HEK293T (cell line): ENCODE data around the gene PHKA1.
A peak's percentile ranks its signal among the peaks of the same experiment; 100 is the strongest.
"Not testable (repeated sequence)": the region's sequence is repeated elsewhere in the genome, so short reads cannot be mapped to it uniquely, and the experiment has no call there.

ENCODE experiments used
- CTCF ChIA-PET: fragments of 350-600 bp; formaldehyde crosslinking; extraction: SDS; loops from one replicate; lab custom pipeline; 2021; ENCODE audit warnings: antibody characterized with exemption, inconsistent platforms; lab: Yijun Ruan, JAX
- POLR2A ChIA-PET: fragments of 350-600 bp; formaldehyde crosslinking; extraction: SDS; loops from one replicate; lab custom pipeline; 2020; ENCODE audit warnings: antibody characterized with exemption, inconsistent platforms; lab: Yijun Ruan, JAX
- DNase-seq: peaks from one replicate; pipeline ENCODE4 v3.0.0; 2012; ENCODE audit warnings: mixed read lengths; ENCODE audit errors: extremely low spot score
- ARNT ChIP-seq: fragments of 450-650 bp; IDR thresholded peaks from 2 replicates; pipeline ENCODE4 v1.6.1; 2017; ENCODE audit warnings: mild to moderate bottlenecking
- BHLHE40 ChIP-seq: fragments of 450-650 bp; IDR thresholded peaks from 2 replicates; pipeline ENCODE4 v1.6.1; 2016; ENCODE audit warnings: mild to moderate bottlenecking, moderate library complexity, borderline replicate concordance
- CTBP1 ChIP-seq: fragments of 450-650 bp; IDR thresholded peaks from 2 replicates; pipeline ENCODE4 v1.6.1; 2016; ENCODE audit warnings: borderline replicate concordance
- ELF4 ChIP-seq: fragments of 450-650 bp; IDR thresholded peaks from 2 replicates; pipeline ENCODE4 v1.6.1; 2017; ENCODE audit warnings: antibody characterized with exemption
- FOXA1 ChIP-seq: fragments of 450-650 bp; IDR thresholded peaks from 2 replicates; pipeline ENCODE4 v1.6.1; 2016; ENCODE audit warnings: mild to moderate bottlenecking
- FOXK2 ChIP-seq: fragments of 450-650 bp; IDR thresholded peaks from 2 replicates; pipeline ENCODE4 v1.6.1; 2016; ENCODE audit warnings: mild to moderate bottlenecking
- FOXM1 ChIP-seq: fragments of 450-650 bp; IDR thresholded peaks from 2 replicates; pipeline ENCODE4 v1.6.1; 2017; ENCODE audit warnings: mild to moderate bottlenecking, borderline replicate concordance
- HDGF ChIP-seq: fragments of 450-650 bp; IDR thresholded peaks from 2 replicates; pipeline ENCODE4 v1.6.1; 2017; ENCODE audit warnings: antibody characterized with exemption, borderline replicate concordance
- L3MBTL2 ChIP-seq: fragments of 450-650 bp; conservative IDR thresholded peaks from 2 replicates; pipeline ENCODE4 v1.6.1; 2016; ENCODE audit warnings: mild to moderate bottlenecking
- LEF1 ChIP-seq: fragments of 450-650 bp; IDR thresholded peaks from 2 replicates; pipeline ENCODE4 v1.6.1; 2017; ENCODE audit warnings: mild to moderate bottlenecking, borderline replicate concordance
- NFRKB ChIP-seq: fragments of 450-650 bp; IDR thresholded peaks from 2 replicates; pipeline ENCODE4 v1.6.1; 2016; ENCODE audit warnings: mild to moderate bottlenecking, moderate library complexity
- PKNOX1 ChIP-seq: fragments of 450-650 bp; IDR thresholded peaks from 2 replicates; pipeline ENCODE4 v1.6.1; 2016
- SP1 ChIP-seq: fragments of 450-650 bp; IDR thresholded peaks from 2 replicates; pipeline ENCODE4 v1.6.1; 2017
- SUZ12 ChIP-seq: fragments of 450-650 bp; IDR thresholded peaks from 2 replicates; pipeline ENCODE4 v1.6.1; 2016; ENCODE audit warnings: mild to moderate bottlenecking
- TARDBP ChIP-seq: fragments of 450-650 bp; IDR thresholded peaks from 2 replicates; pipeline ENCODE4 v1.6.1; 2016
- ZNF384 ChIP-seq: fragments of 450-650 bp; IDR thresholded peaks from 2 replicates; pipeline ENCODE4 v1.6.1; 2016

PHKA1 gene

DNA sequence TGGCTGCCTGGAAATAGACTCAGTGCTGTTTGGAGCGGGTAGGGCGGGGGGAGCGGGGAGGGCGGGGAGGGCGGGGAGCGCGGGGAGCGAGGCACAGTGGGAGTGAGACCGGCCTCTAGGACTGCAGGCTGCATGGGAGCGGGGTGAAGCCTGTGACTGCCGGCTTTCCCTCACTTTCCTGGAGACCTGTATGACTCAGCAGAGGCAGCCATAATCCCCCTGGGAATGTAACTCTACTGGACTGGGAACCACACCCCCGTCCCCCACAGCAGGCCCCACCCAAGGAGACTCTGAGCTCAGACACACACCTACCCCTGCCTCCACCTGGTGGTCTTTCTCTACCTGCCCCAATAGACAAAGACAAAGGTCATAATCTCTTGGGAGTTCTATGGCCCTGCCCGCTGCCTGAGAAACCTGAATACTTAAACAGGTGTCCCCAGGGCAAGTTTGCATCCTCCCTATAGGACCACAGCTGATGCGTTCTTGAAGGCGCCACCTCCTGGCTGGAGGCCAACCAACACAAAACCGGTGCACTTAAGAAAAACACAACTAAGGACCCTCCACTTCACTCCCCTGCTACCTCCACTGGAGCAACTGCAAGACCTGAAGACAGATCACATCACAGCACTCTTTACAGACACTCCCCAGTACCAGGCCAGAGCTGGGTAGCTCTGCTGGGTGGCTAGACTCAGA lies 159.5 kb downstream of the PHKA1 start:
- CTCF ChIA-PET: interaction anchor here (1.2 to 1.8 kb wide), 3 partner anchors 15 to 307 kb away, joined by 3 to 7 read pairs (median 3); no protein-coding TSS in a partner anchor
- TF ChIP-seq FOXK2 (no peak), CTBP1 (no peak), PKNOX1 (no peak), FOXM1 (no peak), NFRKB (no peak), SUZ12 (no peak), TARDBP (no peak), L3MBTL2 (no peak), HDGF (no peak), SP1 (no peak), ARNT (no peak)
- POLR2A ChIA-PET: no interaction called here
- no peak for DNase-seq

GRCh38 chrX:72552443-72552842 lies 161.7 kb downstream of the PHKA1 start:
- CTCF ChIA-PET: interaction anchor here (1.0 kb wide), 1 partner anchor 8 kb away, joined by 3 read pairs; no protein-coding TSS in a partner anchor
- DNase-seq, POLR2A ChIA-PET: not testable (repeated sequence)

DNA sequence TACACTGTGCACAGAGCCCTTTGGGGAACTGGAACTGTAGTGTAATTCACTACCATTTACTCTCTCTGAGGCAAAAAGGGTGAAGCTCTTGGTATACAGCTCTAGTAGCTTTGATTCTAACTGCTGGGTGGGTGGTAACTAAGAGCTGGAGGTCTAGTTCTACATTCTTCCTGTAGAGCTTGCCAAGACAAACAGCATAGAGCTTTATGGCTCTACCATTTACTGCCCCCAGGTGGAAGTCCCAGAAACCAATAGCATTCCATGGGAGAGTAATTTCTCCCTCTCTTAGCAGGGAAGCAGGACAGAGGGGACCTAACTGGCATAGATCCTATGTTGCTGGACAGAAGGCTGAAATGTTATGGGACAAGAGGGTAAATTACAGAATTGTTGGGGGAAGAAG lies 168.1 kb downstream of the PHKA1 start:
- DNase-seq: peak; percentile 44
- TF ChIP-seq FOXA1 (no peak), BHLHE40 (no peak)
- CTCF ChIA-PET: no interaction called here
- POLR2A ChIA-PET: interaction anchor here (1.0 to 1.1 kb wide), 2 partner anchors 238 to 269 kb away, joined by 3 read pairs; partner anchors contain the start of gene RPS4X

DNA sequence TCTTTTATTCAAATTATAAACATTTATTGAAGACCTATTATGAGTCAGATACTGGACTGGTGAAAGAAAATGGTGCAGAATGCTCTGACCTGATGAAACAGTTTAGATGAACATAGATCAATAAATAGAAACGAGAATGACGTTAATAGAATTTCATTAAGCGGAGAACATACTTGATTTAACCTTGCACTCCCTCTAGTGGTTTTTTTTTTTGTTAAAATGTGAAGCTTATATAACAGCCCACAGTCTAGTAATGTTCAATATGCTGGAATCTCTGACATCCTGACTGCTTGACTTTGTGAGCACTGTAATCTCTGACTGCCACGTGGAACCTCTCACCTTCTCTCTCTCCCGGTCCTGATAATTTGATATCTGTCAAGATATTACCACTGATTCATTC lies 173.8 kb downstream of the PHKA1 start:
- peak; percentile 35 for DNase-seq
- ChIA-PET CTCF (interaction anchor here (0.5 to 1.4 kb wide), 4 partner anchors 15 to 638 kb away, joined by 3 to 7 read pairs (median 4); no protein-coding TSS in a partner anchor), POLR2A (interaction anchor here (0.7 to 1.8 kb wide), 2 partner anchors 264 to 302 kb away, joined by 3 to 8 read pairs; partner anchors contain the start of genes ERCC6L and RPS4X)
- TF ChIP-seq ARNT: no peak
- no peak for TF ChIP-seq ELF4
- no peak for TF ChIP-seq CTBP1
- TF ChIP-seq PKNOX1: no peak
- no peak for TF ChIP-seq FOXK2
- no peak for TF ChIP-seq BHLHE40
- TF ChIP-seq SP1: no peak
- no peak for TF ChIP-seq FOXA1
- TF ChIP-seq FOXM1: no peak
- no peak for TF ChIP-seq TARDBP
- TF ChIP-seq L3MBTL2: no peak
- no peak for TF ChIP-seq ZNF384

DNA sequence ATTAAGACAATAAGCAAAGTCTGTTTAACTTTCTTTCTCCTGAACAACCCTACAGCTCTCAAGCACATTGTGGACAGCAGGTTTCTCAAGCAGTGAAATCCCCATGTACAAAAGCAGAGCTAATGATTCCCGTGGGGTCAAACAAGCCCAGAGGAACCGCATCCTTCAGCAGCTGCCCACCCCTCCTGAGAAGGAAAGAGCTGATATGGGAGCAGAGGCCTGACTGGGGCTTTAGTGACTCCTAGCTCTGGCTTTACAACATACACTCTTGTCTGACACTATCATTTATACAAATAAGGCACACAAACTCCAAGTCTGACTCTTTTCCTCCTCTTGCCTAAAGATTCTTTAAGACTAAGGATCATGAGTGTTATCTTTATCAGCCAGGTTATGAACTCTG lies 174.3 kb downstream of the PHKA1 start:
- CTCF ChIA-PET: interaction anchor here (0.5 to 1.4 kb wide), 4 partner anchors 15 to 637 kb away, joined by 3 to 7 read pairs (median 4); no protein-coding TSS in a partner anchor

GRCh38 chrX:72536542-72536941 lies 177.6 kb downstream of the PHKA1 start:
- POLR2A ChIA-PET: interaction anchor here (1.2 kb wide), 1 partner anchor 298 kb away, joined by 3 read pairs; the partner anchor contains the start of gene ERCC6L
- TF ChIP-seq SUZ12 (no peak), TARDBP (no peak), ARNT (no peak), FOXA1 (no peak), FOXK2 (no peak), ELF4 (no peak), L3MBTL2 (no peak), FOXM1 (no peak)
- DNase-seq: no peak
- CTCF ChIA-PET: no interaction called here

More for the DNA sequence above, 174.3 kb downstream of the PHKA1 start:
- POLR2A ChIA-PET: interaction anchor here (0.7 to 1.8 kb wide), 2 partner anchors 263 to 301 kb away, joined by 3 to 8 read pairs; partner anchors contain the start of genes ERCC6L and RPS4X
- no peak for DNase-seq
- TF ChIP-seq BHLHE40 (no peak), FOXM1 (no peak), ELF4 (no peak), ZNF384 (no peak), FOXK2 (no peak), PKNOX1 (no peak), NFRKB (no peak), ARNT (no peak), FOXA1 (no peak), CTBP1 (no peak), TARDBP (no peak), LEF1 (no peak), L3MBTL2 (no peak), HDGF (no peak)
